Measurements from ENCODE around the gene BHLHE41.

BHLHE41 gene

DNA sequence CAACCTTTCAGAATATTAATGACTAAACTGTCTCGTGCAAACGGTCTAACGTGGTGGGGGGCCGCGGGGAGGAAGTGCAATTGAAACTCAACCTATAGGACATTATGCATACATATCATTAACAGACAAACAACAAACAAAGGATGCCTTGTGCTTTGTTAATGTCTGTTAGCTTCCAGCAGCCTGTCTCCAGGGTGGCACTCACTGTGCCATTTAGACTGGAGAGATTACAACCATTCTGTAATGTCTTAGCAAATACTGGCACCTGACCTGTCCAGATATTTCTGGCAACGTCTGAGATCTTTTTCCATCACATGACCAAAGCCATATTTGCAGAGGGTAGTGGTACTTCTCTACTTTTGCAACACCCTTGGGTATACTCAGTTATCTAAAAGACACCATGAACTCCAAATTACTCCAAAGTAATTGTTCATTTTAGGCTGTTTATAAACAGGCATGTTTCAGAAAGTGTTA is 11.6 kb downstream of the BHLHE41 start:
- peaks cover 61% of the 10 kb centered on the region for H3K27me3 Mint-ChIP-seq
- H3K9me3 Mint-ChIP-seq: no peaks in the 10 kb centered on the region
- peaks cover 12% of the 10 kb centered on the region for H3K4me1 Mint-ChIP-seq (ENCODE audit: low read depth)
- peak overlapping the region; percentile 80 for H3K4me3 Mint-ChIP-seq
- H3K27ac Mint-ChIP-seq: peak overlapping the region; percentile 32
- H3K36me3 Mint-ChIP-seq (ENCODE audit: low read depth): no peaks in the 10 kb centered on the region

DNA sequence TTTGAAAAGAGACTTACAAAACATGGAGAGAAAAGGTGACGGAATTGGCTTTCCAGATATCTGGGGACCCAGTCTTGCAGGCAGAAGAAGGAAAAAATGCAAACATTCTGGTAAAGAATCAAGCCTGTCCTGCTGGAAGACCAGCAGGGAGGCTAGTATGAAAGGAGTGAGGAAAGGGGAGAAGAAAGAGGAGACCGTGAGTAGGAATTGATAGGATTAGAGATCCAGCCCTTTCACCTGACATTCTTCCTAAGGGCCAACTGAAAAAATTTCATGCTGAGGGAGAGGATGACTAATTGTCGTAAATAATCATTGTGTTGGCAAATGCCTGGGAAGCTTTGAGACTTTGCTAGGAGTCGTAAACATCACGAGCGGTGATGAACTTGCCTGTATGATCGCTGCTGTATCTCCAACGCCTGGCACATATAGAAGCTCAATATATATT is 12.1 kb downstream of the BHLHE41 start:
- no peak overlapping the region for H3K4me3 Mint-ChIP-seq
- H3K27me3 Mint-ChIP-seq: peaks cover 56% of the 10 kb centered on the region
- peaks cover 12% of the 10 kb centered on the region for H3K4me1 Mint-ChIP-seq (ENCODE audit: low read depth)
- H3K36me3 Mint-ChIP-seq (ENCODE audit: low read depth): no peaks in the 10 kb centered on the region
- H3K27ac Mint-ChIP-seq: no peak overlapping the region
- no peaks in the 10 kb centered on the region for H3K9me3 Mint-ChIP-seq

DNA sequence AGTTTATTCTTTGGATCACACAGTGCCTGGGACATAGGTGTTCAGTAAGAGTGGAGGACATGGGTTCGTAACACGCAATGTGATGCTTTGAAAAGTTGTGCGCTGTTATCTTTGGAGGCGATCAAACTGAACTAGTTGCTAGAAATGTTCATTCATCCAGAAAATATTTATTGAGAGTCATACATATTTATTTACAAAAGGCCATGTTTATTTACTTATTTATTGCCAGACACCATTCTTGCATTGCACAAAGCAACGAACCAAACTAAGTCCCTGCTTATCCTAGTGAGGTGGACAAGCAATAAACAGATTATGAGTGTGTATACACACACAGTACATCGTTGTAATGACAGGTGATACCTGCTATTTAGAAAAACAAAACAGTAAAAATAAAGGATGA is 12.6 kb downstream of the BHLHE41 start:
- Mint-ChIP-seq H3K9me3 (no peaks in the 10 kb centered on the region), H3K27ac (no peak overlapping the region), H3K4me3 (no peak overlapping the region), H3K36me3 (ENCODE audit: low read depth) (no peaks in the 10 kb centered on the region), H3K4me1 (ENCODE audit: low read depth) (peaks cover 12% of the 10 kb centered on the region), H3K27me3 (peaks cover 51% of the 10 kb centered on the region)

DNA sequence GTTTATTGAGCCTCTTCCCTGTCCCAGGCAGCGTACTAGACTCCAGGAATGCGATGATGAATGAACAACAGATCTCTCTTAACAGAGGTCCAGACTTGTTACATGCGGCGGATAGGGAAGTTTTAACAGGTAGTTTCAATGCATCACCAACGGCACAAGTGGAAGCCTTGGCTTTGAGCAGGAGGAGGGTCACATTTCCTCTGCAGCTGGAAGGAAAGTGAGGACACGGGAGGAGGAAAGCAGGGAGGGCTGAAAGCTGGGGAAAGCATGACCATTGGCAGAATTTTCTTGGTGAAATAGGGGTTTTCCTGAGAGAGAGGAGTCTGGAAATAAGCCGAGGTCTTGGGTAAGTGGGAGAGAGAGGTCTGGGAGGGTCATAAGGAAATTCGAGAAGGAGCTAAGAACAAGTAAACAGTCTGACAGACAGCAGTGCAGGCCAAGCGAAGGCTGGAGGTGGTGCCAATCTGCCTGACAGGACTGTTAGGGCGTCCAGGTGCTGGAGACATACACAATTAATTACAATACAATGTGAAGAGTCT is 15.4 kb downstream of the BHLHE41 start:
- H3K36me3 Mint-ChIP-seq (ENCODE audit: low read depth): no peaks in the 10 kb centered on the region
- no peak overlapping the region for H3K4me3 Mint-ChIP-seq
- peaks cover 33% of the 10 kb centered on the region for H3K27me3 Mint-ChIP-seq
- H3K4me1 Mint-ChIP-seq (ENCODE audit: low read depth): peaks cover 12% of the 10 kb centered on the region
- H3K27ac Mint-ChIP-seq: no peak overlapping the region
- no peaks in the 10 kb centered on the region for H3K9me3 Mint-ChIP-seq

DNA sequence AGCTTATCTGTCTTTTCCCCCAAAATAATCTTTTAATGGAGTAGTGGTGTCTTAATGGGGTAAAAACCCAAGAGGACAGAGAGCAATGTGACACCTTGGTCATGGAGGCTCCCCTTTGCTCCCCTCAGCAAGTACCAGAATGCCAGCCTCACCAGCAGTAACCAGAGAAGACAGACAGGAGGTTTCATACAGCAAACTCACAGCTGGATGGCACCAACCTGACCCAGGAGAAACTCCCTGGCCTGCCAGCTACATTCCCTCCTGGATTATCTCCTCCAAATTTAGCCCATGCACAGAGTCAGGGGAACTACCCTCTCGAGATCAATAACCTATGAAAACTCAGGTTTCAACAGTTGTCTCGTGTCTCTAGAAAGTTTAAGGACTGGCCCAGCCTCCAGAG is 15.9 kb downstream of the BHLHE41 start:
- Mint-ChIP-seq H3K27me3 (peaks cover 33% of the 10 kb centered on the region), H3K27ac (no peak overlapping the region), H3K9me3 (no peaks in the 10 kb centered on the region), H3K36me3 (ENCODE audit: low read depth) (no peaks in the 10 kb centered on the region), H3K4me3 (no peak overlapping the region), H3K4me1 (ENCODE audit: low read depth) (peaks cover 10% of the 10 kb centered on the region)

DNA sequence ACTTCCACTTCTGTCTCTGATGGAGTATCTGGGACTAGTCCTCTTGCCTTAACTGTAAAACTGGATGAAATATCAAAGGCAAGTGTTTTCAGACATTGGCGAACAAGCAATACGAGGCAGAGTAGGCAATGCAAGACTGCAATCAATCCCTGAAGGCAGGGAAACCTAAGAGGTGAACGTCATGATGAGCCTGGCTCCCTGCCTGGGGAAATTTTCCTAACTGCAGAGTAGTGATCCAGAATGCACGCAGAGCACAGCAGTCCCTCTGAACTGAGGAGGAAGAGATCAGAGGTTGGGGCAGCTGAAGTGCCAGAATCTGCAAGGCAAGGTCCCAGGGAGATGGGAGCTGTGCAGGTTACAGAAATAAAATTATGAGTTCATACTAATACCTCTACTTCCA is 18.5 kb downstream of the BHLHE41 start:
- Mint-ChIP-seq H3K4me1 (ENCODE audit: low read depth) (no peaks in the 10 kb centered on the region), H3K27me3 (peaks cover 19% of the 10 kb centered on the region), H3K36me3 (ENCODE audit: low read depth) (no peaks in the 10 kb centered on the region), H3K27ac (no peak overlapping the region), H3K9me3 (no peaks in the 10 kb centered on the region), H3K4me3 (no peak overlapping the region)

DNA sequence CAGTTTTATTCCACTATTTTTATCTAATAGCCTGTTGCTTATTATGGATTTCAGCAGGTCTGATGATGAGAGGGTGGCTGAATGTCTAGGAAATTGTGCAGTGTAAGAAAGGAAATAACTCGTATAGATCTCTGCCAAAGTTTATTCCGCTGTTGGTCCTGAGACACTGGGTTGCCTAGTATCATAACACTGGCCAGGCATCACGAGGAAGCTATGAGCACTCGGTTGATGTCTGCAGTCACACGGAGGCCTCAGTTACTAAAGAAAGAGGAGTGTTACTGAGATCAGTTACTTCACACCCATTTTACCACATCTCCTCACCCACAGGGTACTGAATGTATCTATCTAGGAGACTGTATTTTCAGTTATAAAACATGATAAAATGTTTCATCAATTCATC is 21.9 kb downstream of the BHLHE41 start:
- peaks cover 20% of the 10 kb centered on the region for H3K27me3 Mint-ChIP-seq
- H3K4me3 Mint-ChIP-seq: no peak overlapping the region
- no peaks in the 10 kb centered on the region for H3K4me1 Mint-ChIP-seq (ENCODE audit: low read depth)
- H3K9me3 Mint-ChIP-seq: no peaks in the 10 kb centered on the region
- no peak overlapping the region for H3K27ac Mint-ChIP-seq
- H3K36me3 Mint-ChIP-seq (ENCODE audit: low read depth): no peaks in the 10 kb centered on the region

DNA sequence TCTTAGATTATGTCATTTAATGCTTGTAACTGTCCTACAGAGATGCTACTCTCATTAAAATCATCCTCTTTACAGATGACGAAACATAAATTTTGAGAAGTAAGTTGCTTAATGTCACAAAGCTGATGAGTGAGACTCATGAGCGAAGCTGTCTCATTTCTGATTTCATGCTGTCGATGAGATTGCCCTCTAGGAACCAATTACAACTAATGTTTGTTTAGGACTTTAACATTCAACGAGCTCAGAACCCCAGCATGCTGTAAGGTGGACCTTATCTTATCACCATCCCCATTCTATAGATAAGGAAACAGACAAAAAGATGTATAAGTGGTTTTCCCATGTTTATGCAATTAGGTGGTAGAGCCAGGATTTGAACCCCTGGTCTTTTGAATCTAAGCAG is 23.1 kb downstream of the BHLHE41 start:
- Mint-ChIP-seq H3K36me3 (ENCODE audit: low read depth) (no peaks in the 10 kb centered on the region), H3K4me1 (ENCODE audit: low read depth) (no peaks in the 10 kb centered on the region), H3K9me3 (no peaks in the 10 kb centered on the region), H3K27ac (no peak overlapping the region), H3K4me3 (no peak overlapping the region), H3K27me3 (peaks cover 21% of the 10 kb centered on the region)

DNA sequence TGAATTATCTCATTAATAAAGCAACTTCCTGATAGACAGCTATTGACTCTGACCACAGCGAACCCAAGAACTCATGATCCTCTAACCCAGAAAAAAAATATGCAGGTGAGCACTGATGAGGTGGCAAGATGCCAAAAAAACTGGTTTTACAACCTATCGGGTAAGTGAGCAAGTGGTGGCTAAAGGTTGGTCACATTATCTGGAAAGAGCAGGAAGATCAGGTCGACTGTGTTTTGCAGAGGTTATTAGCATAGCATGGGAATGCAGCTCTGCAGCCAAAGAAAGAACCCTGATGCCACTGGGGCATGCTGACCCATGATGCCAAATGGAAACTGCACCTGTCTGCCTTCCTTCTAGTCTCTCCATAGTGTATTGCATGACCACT is 23.5 kb downstream of the BHLHE41 start:
- peaks cover 21% of the 10 kb centered on the region for H3K27me3 Mint-ChIP-seq
- no peaks in the 10 kb centered on the region for H3K36me3 Mint-ChIP-seq (ENCODE audit: low read depth)
- no peak overlapping the region for H3K27ac Mint-ChIP-seq
- no peaks in the 10 kb centered on the region for H3K4me1 Mint-ChIP-seq (ENCODE audit: low read depth)
- no peak overlapping the region for H3K4me3 Mint-ChIP-seq
- no peaks in the 10 kb centered on the region for H3K9me3 Mint-ChIP-seq

DNA sequence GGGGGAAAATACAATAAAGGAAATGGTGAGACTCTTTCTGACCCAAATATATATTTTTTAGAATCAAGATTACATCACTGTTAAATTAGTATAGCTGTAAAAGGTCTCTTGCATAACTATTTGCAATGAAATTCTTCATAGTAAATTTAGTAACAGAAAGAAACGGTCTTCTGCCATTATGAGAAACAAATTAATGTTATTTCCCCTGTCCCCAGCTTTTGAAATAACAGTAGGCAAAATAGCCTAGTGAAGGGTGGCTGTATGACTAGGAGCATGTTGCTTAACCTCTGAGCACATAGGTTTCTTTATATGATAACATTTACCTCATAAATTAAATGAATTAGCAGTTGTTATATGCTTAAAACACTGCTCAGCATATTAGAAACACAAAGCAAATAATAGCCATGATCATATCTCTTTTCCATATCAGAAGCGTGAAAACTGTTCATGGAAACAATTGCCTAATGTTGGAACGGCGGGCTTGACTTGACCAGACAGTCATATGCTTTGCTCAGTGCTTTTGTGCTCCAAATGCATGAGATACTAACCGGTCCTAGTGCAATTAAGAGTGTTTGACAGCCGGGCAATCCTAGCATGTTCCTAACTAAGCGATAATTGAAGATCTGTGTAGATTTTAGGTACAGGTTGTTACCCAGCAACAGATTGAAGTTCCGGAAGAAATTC is 24.0 kb downstream of the BHLHE41 start:
- Mint-ChIP-seq H3K27me3 (peaks cover 21% of the 10 kb centered on the region), H3K9me3 (no peaks in the 10 kb centered on the region), H3K4me1 (ENCODE audit: low read depth) (no peaks in the 10 kb centered on the region), H3K27ac (no peak overlapping the region), H3K4me3 (no peak overlapping the region), H3K36me3 (ENCODE audit: low read depth) (no peaks in the 10 kb centered on the region)

DNA sequence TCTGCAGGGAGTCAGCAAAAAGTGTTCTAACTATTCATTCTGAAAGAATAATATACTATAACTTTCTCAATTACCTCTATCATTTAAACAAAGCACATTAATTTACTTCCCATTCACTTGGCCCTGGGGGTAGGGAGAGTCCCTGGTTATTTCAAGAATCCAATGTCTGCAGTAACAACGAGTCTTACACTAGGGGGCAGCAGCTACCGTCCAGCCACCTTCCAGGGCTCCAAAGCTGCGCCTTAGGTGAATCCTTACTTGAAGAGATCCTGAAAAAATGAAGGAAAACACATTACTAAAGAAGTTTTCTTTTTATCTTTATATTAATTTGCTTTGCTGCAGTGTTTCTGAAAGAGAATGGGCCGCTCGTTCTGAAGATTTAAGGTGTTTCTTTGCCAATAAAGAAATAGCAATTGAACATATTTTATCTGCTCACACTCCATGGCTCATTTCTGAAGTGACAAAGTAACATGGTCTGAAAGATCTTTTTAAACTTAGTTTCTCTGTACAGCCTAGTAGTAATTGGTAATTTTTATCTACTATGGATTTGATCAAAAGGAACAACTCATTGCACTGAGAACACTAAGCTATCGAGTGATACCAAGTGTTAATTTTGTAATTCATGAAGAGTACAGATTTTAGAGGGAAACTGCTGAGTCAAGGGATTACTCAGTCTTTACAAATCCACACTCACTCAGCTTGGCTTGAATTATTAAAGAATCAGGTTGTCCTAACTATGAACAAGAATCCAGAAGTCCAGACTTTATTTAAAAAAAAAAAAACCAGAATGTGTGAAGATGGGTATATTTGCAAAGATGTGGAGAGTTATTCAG is 27.6 kb downstream of the BHLHE41 start:
- Mint-ChIP-seq H3K27ac (no peak overlapping the region), H3K36me3 (ENCODE audit: low read depth) (no peaks in the 10 kb centered on the region), H3K4me3 (no peak overlapping the region), H3K4me1 (ENCODE audit: low read depth) (no peaks in the 10 kb centered on the region), H3K9me3 (no peaks in the 10 kb centered on the region), H3K27me3 (peaks cover 21% of the 10 kb centered on the region)

DNA sequence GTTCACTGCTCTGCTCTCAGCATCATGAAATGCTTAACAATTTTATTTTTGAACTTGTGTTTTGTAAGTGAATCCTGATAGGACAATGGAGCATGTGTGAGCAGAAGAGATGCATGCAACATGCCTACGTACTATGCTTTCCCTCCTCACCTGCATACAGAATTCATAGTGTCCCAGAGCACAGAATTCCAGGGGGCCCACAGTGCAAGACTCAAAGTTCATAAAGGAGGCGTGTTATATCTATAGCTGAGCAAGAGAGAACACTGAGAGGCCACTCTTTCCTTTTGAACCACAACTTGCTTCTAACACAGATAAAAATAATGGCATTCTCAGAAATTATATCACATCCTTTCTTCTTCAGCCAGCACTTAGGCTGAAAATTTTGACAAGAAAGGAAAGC is 28.8 kb downstream of the BHLHE41 start:
- Mint-ChIP-seq H3K9me3 (no peaks in the 10 kb centered on the region), H3K27me3 (peaks cover 9% of the 10 kb centered on the region), H3K4me3 (no peak overlapping the region), H3K27ac (no peak overlapping the region), H3K4me1 (ENCODE audit: low read depth) (no peaks in the 10 kb centered on the region), H3K36me3 (ENCODE audit: low read depth) (no peaks in the 10 kb centered on the region)

DNA sequence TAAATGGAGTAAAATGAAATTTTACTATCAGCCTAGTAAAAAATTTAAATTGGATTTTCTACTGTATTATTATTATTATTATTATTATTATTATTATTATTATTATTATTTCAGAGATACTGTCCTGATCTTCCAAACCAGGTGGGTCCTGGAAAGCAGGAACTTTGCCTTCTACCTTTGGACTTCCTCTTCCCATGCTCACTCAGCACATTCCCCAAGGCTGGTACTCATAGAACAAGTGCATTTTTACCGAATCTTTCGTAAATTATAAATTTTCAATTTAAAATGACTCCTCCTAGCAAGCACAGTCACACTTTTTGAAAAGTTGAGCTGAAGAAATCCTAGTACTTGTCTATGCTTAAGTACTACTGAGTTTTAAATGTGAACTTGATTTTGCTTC is 29.7 kb downstream of the BHLHE41 start:
- H3K9me3 Mint-ChIP-seq: no peaks in the 10 kb centered on the region
- no peaks in the 10 kb centered on the region for H3K4me1 Mint-ChIP-seq (ENCODE audit: low read depth)
- H3K27me3 Mint-ChIP-seq: peaks cover 9% of the 10 kb centered on the region
- no peaks in the 10 kb centered on the region for H3K36me3 Mint-ChIP-seq (ENCODE audit: low read depth)
- H3K27ac Mint-ChIP-seq: no peak overlapping the region
- H3K4me3 Mint-ChIP-seq: no peak overlapping the region

DNA sequence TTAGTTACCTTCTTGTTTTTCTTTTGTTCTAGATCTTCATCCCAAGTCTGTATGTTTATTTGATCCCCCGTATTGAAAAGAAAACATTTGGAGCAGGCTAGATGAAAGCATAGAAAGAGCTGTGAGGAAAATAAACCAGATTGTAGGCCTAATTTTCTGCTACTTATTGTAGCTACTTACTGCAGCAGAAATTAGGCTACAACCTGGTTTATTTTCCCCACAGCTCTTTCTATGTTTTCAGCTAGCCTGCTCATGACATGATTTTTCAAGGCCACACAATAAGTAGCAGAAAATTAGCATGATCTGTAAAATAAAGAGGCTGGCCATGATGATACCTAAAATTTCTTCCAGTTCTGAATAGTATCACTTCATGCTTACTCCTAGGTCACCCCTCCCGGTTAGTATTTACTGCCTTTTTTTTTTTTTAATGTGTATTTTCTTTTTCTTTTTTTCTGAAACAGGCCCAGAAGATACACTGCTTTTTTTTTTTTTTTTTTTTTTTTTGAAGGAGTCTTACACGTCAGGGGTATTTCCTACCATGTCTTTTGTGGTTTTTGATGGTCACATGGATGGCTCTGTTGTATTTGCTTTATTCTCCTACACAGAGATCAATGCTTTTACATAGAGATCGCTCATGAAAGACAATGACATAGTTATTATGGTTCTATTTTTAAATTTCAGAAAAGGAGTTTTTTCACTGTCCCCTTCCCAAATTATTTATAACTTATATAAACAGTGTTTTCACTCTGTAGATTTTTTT is 32.3 kb downstream of the BHLHE41 start:
- no peaks in the 10 kb centered on the region for H3K36me3 Mint-ChIP-seq (ENCODE audit: low read depth)
- H3K4me3 Mint-ChIP-seq: no peak overlapping the region
- H3K27ac Mint-ChIP-seq: no peak overlapping the region
- no peaks in the 10 kb centered on the region for H3K27me3 Mint-ChIP-seq
- H3K4me1 Mint-ChIP-seq (ENCODE audit: low read depth): no peaks in the 10 kb centered on the region
- H3K9me3 Mint-ChIP-seq: no peaks in the 10 kb centered on the region

DNA sequence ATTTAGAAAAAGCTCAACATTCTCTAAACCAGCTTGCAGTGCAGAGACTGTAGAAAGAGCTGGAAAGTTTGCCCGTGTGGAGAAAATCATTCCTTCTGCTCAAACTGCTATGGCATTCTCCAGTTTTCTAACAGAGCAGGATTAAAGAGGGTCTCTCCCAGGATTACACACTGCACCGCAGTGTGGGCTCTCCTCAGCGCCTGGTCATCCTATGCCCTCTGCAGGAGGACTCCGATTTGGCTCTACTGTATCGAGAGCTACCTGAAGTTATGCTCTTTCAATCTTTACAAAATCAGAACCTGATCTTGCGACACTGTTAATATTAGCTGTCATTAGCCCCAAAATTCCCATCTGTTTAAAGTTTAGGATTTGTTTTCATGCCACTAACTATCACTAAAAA is 33.0 kb downstream of the BHLHE41 start:
- Mint-ChIP-seq H3K9me3 (no peaks in the 10 kb centered on the region), H3K4me1 (ENCODE audit: low read depth) (no peaks in the 10 kb centered on the region), H3K27ac (no peak overlapping the region), H3K36me3 (ENCODE audit: low read depth) (no peaks in the 10 kb centered on the region), H3K27me3 (no peaks in the 10 kb centered on the region), H3K4me3 (no peak overlapping the region)

Measured in stimulated activated naive CD8-positive, alpha-beta T cell treated with anti-CD3 and anti-CD28 coated beads, Interleukin-15, Interleukin-2, amounts not matched to agents 100 ng/mL and 50 ng/mL, for 24 hours (primary cell).